Small intestine (tissue), 7 donors: Measurements from ENCODE around the gene HECTD4. TPM values are rescaled to one million over a fixed set of nuclear protein-coding genes. Genes with fewer than 3 reads are reported as not detected.
"Not testable (repeated sequence)": the region's sequence is repeated elsewhere in the genome, so short reads cannot be mapped to it uniquely, and the experiment has no call there.

Experiments used
- DNase-seq, 2 donors: peaks; one replicate each; pipeline versions ENCODE4 v3.0.0 to v3.0.0-alpha.2; 2013
- FAIRE-seq: peaks from 2 replicates; lab custom pipeline; 2012; peaks lifted over from hg19 to GRCh38; lab: Jason Lieb, UNC
- H3K27ac ChIP-seq, 3 donors: one replicate each; pipeline ENCODE4 v1.5.1; 2013; ENCODE audit warnings: low read length in 2 of 3, mild to moderate bottlenecking in 2 of 3, control low read depth in 1 of 3, inconsistent platforms in 1 of 3, low read depth in 1 of 3, moderate library complexity in 1 of 3
- H3K27me3 ChIP-seq, 3 donors: one replicate each; pipeline ENCODE4 v1.6.1; 2013; ENCODE audit warnings: low read length in 3 of 3, inconsistent platforms in 1 of 3; ENCODE audit not compliant: control insufficient read depth in 3 of 3, insufficient read depth in 3 of 3
- H3K36me3 ChIP-seq, 3 donors: one replicate each; pipeline ENCODE4 v1.6.1; 2013; ENCODE audit warnings: low read length in 3 of 3, inconsistent platforms in 1 of 3, low read depth in 1 of 3, mild to moderate bottlenecking in 1 of 3, moderate library complexity in 1 of 3; ENCODE audit not compliant: control insufficient read depth in 3 of 3, insufficient read depth in 2 of 3
- H3K4me1 ChIP-seq, 3 donors: one replicate each; pipeline ENCODE4 v1.6.1; 2013; ENCODE audit warnings: low read length in 2 of 3, inconsistent platforms in 1 of 3, low read depth in 1 of 3, mild to moderate bottlenecking in 1 of 3, moderate library complexity in 1 of 3; ENCODE audit not compliant: control insufficient read depth in 3 of 3, insufficient read depth in 2 of 3
- H3K4me3 ChIP-seq, 3 donors: one replicate each; pipeline ENCODE4 v1.5.1; 2013; ENCODE audit warnings: low read length in 3 of 3, control low read depth in 1 of 3, inconsistent platforms in 1 of 3, low read depth in 1 of 3, mild to moderate bottlenecking in 1 of 3, moderate library complexity in 1 of 3
- H3K9me3 ChIP-seq, 2 donors: one replicate each; pipeline ENCODE4 v1.6.1; 2013; ENCODE audit warnings: low read depth in 1 of 2, low read length in 1 of 2; ENCODE audit not compliant: control insufficient read depth in 2 of 2, insufficient read depth in 1 of 2
- WGBS, 3 donors: extraction: QIAGEN DNeasy Blood & Tissue Kit; methylation state at CpG; one replicate each; pipeline ENCODE4 v1.1.7; 2013; 5-methylcytosine and 5-hydroxymethylcytosine counted together
- polyA plus RNA-seq, 4 donors: library from polyadenylated mRNA; stranded (reverse) in 3 of 4; unstranded in 1 of 4; fragments of 200-250 nt in 3 of 4; fragments of 120-200 nt in 1 of 4; gene quantifications; one replicate each; pipeline versions ENCODE4 v1.2.1 to v1.2.3, GENCODE V29; 2013
- donor health status: healthy with polysubstance abuse.
- donor health status: control.
- donor health status: control.
- donor health status: Bipolar disorder and iron deficiency.
- donor health status: healthy.

HECTD4 gene
- polyA plus RNA-seq, 4 donors, result 6.1 to 33.4 (median 11.4) TPM

- no peak for FAIRE-seq
- no peaks in the 10 kb centered on the region for H3K27me3 ChIP-seq
- no peak overlapping the region for H3K4me3 ChIP-seq
- no peak for DNase-seq
- H3K9me3 ChIP-seq, result no peaks in the 10 kb centered on the region
- 56 to 71% (median 56%) methylated on average over 3 of the region's 3 CpGs for WGBS, 3 donors
- H3K4me1 ChIP-seq, result peaks cover 0 to 10% (median 3%) of the 10 kb centered on the region in 3 donors
- H3K36me3 ChIP-seq, result peaks cover 0 to 1% (median 0%) of the 10 kb centered on the region in 3 donors
- no peak overlapping the region for H3K27ac ChIP-seq
Measured at GRCh38 chr12:112420740-112421139, 38.5 kb upstream of the HECTD4 start.

GRCh38 chr12:112419297-112420133 is 37.3 kb upstream of the HECTD4 start:
- WGBS, 3 donors, result 1 to 4% (median 3%) methylated on average over 27 to 31 of the region's 31 CpGs
- DNase-seq, result peak; percentile 56 to 84
- H3K27ac ChIP-seq, result peak overlapping the region; percentile 89 to 97 (median 94)
- H3K27me3 ChIP-seq, result no peaks in the 10 kb centered on the region
- no peak for FAIRE-seq
- H3K9me3 ChIP-seq, result no peaks in the 10 kb centered on the region
- H3K4me1 ChIP-seq, result peaks cover 0 to 10% (median 3%) of the 10 kb centered on the region in 3 donors
- peak overlapping the region; percentile 87 to 98 (median 88) for H3K4me3 ChIP-seq
- H3K36me3 ChIP-seq, result no peaks in the 10 kb centered on the region

DNA sequence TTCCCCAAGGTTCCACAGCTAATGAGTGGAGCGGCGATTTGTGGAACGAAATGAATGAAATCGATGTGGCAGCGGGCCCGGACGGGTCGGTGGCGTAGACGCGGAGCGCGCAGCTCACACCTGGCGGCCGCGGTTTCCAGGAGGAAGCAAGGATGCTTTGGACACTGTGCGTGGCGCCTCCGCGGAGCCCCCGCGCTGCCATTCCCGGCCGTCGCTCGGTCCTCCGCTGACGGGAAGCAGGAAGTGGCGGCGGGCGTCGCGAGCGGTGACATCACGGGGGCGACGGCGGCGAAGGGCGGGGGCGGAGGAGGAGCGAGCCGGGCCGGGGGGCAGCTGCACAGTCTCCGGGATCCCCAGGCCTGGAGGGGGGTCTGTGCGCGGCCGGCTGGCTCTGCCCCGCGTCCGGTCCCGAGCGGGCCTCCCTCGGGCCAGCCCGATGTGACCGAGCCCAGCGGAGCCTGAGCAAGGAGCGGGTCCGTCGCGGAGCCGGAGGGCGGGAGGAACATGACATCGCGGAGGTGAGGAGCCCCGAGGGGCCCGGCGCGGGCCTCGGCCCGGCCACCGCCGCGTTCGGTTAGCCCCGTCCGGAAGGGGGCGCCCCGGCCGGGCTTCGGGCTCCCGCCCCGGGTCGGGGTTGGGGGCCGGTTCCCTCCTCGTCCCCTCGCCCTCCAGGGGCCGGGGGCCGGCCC is 36.5 kb upstream of the HECTD4 start, which contains the start of gene PTPN11:
TSS of gene PTPN11 (plus strand) at position 340 of the 689 bp plus-strand sequence. CDS start at position 505, 165 bp downstream.
- peak within 1 kb of the TSS; percentile 89 to 97 (median 94) for H3K27ac ChIP-seq
- H3K4me1 ChIP-seq, result peaks cover 0 to 10% (median 3%) of the 10 kb centered on the region in 3 donors
- peak within 1 kb of the TSS; percentile 87 to 98 (median 88) for H3K4me3 ChIP-seq
- FAIRE-seq (no peak), DNase-seq (peak; percentile 77 to 96)
- H3K27me3 ChIP-seq, result no peaks in the 10 kb centered on the region
- no peaks in the 10 kb centered on the region for H3K36me3 ChIP-seq
- no peaks in the 10 kb centered on the region for H3K9me3 ChIP-seq
- 0 to 1% (median 0%) methylated on average over 38 to 89 of the region's 89 CpGs for WGBS, 3 donors

DNA sequence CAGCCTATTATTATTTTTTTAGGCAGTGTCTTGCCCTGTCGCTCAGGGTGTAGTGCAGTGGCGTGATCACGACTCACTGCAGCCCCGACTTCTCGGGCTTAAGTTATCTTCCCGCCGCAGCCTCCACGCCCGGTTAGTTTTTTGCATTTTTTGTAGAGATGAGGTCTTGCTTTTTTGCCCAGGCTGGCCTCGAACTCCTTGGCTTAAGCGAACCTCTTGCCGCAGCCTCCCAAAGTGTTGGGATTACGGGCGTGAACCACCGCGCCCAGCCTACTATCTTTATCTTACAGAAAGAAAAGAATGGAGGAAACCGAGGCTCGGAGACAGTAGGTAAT is 36.0 kb upstream of the HECTD4 start:
- Histone ChIP-seq H3K4me1 (peaks cover 0 to 10% (median 3%) of the 10 kb centered on the region in 3 donors), H3K36me3 (no peaks in the 10 kb centered on the region), H3K4me3 (peak overlapping the region; percentile 87 to 98 (median 88)), H3K9me3 (no peaks in the 10 kb centered on the region), H3K27ac (peak overlapping the region; percentile 89 to 97 (median 94)), H3K27me3 (no peaks in the 10 kb centered on the region)
- FAIRE-seq (no peak), DNase-seq (no peak)
- 1% methylated on average over 18 of the region's 18 CpGs for WGBS, 3 donors

GRCh38 chr12:112415457-112415856 is 33.2 kb upstream of the HECTD4 start:
- H3K36me3 ChIP-seq, H3K4me1 ChIP-seq, H3K9me3 ChIP-seq, FAIRE-seq, H3K4me3 ChIP-seq, DNase-seq, H3K27ac ChIP-seq, H3K27me3 ChIP-seq: not testable (repeated sequence)
- 82 to 94% (median 94%) methylated on average over 4 of the region's 4 CpGs for WGBS, 3 donors

GRCh38 chr12:112413855-112414625 is 31.8 kb upstream of the HECTD4 start:
- Histone ChIP-seq H3K4me3 (no peak overlapping the region), H3K27ac (no peak overlapping the region), H3K9me3 (no peaks in the 10 kb centered on the region), H3K36me3 (no peaks in the 10 kb centered on the region), H3K27me3 (no peaks in the 10 kb centered on the region), H3K4me1 (no peaks in the 10 kb centered on the region)
- FAIRE-seq (no peak), DNase-seq (no peak)
- WGBS, 3 donors, result 27 to 48% (median 34%) methylated on average over 2 of the region's 2 CpGs

DNA sequence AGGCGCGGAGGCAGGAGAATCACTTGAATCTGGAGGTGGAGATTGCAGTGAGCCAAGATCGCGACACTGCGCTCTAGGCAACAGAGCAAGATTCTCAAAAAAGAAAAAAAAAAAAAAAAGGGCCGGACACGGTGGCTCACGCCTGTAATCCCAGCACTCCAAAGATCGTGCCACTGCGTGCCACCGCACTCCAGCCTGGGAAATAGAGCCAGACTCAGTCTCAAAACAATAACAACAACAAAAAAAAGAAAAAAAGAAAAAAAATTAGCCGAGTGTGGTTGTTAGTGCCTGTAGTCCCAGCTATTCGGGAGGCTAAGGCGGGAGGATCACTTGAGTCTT is 27.6 kb upstream of the HECTD4 start:
- Histone ChIP-seq H3K4me3 (no peak overlapping the region), H3K27ac (no peak overlapping the region), H3K36me3 (peaks cover 8 to 16% (median 9%) of the 10 kb centered on the region in 3 donors), H3K9me3 (no peaks in the 10 kb centered on the region), H3K4me1 (peaks cover 0 to 2% (median 2%) of the 10 kb centered on the region in 3 donors), H3K27me3 (no peaks in the 10 kb centered on the region)
- FAIRE-seq (no peak), DNase-seq (no peak)
- 93 to 95% (median 95%) methylated on average over 13 to 14 of the region's 14 CpGs for WGBS, 3 donors
